Tibial nerve (tissue), 4 donors: ENCODE measurements around the gene ALLC.

Experiments
- EP300 ChIP-seq, 2 donors: sonication (generic); formaldehyde crosslinking; IDR thresholded peaks; one replicate each; pipeline ENCODE4 v1.6.1; 2017; ENCODE audit warnings: antibody characterized with exemption in 2 of 2, mild to moderate bottlenecking in 1 of 2
- POLR2A ChIP-seq, 2 donors: fragments of 450-650 bp; IDR thresholded peaks; one replicate each; pipeline ENCODE4 v1.6.1; 2017; ENCODE audit warnings: antibody characterized with exemption in 2 of 2, mild to moderate bottlenecking in 2 of 2, moderate library complexity in 2 of 2
- TF ChIP-seq, protein P1 (sequence below), 5 experiments: fragments of 200-600 bp in 3 of 5; fragments of 450-650 bp in 2 of 5; sonication (generic) in 3 of 5; IDR thresholded peaks; one replicate each; pipeline ENCODE4 v1.5.1; 2016 to 2019; ENCODE audit warnings: antibody characterized with exemption in 5 of 5, mild to moderate bottlenecking in 3 of 5, moderate library complexity in 2 of 5

DNA sequence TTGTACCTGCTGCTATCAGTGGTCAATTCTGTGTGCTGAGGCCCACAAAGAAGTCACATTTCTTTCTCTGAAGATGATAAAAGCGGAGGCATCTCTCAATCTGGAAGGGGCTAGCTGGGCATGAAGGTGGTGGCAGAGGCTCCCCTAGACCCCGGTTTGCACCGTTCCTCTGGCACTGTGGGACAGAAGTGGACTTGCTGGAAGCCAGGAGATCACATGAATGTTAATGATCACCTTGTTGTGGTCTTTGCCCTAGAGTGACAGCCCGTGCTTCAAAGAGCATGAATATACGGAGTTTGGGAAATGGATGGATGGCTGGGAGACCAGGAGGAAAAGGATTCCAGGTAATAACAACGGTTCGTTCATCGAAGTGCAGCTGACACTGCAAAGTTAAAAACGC, 20.2 kb downstream of the ALLC start:
- TF ChIP-seq, protein P1, sequence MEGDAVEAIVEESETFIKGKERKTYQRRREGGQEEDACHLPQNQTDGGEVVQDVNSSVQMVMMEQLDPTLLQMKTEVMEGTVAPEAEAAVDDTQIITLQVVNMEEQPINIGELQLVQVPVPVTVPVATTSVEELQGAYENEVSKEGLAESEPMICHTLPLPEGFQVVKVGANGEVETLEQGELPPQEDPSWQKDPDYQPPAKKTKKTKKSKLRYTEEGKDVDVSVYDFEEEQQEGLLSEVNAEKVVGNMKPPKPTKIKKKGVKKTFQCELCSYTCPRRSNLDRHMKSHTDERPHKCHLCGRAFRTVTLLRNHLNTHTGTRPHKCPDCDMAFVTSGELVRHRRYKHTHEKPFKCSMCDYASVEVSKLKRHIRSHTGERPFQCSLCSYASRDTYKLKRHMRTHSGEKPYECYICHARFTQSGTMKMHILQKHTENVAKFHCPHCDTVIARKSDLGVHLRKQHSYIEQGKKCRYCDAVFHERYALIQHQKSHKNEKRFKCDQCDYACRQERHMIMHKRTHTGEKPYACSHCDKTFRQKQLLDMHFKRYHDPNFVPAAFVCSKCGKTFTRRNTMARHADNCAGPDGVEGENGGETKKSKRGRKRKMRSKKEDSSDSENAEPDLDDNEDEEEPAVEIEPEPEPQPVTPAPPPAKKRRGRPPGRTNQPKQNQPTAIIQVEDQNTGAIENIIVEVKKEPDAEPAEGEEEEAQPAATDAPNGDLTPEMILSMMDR (IDR thresholded peaks at IDR 0.05): no peak
- no peak for TF ChIP-seq EP300 (IDR thresholded peaks at IDR 0.05)
- TF ChIP-seq POLR2A (IDR thresholded peaks at IDR 0.05): no peak
